ENCODE measurements around the gene FBXO45. TPM values are rescaled to one million over a fixed set of nuclear protein-coding genes. Genes with fewer than 3 reads are reported as not detected.
A peak's percentile ranks its signal among the peaks of the same experiment; 100 is the strongest.

Gene FBXO45
- total and polyA plus RNA-seq, 9 of the 15 experiments (the other 6 are each of a cell fraction or from before 2014, with no cell fraction given) = 15.2 to 52.8 (median 37.0) TPM

DNA sequence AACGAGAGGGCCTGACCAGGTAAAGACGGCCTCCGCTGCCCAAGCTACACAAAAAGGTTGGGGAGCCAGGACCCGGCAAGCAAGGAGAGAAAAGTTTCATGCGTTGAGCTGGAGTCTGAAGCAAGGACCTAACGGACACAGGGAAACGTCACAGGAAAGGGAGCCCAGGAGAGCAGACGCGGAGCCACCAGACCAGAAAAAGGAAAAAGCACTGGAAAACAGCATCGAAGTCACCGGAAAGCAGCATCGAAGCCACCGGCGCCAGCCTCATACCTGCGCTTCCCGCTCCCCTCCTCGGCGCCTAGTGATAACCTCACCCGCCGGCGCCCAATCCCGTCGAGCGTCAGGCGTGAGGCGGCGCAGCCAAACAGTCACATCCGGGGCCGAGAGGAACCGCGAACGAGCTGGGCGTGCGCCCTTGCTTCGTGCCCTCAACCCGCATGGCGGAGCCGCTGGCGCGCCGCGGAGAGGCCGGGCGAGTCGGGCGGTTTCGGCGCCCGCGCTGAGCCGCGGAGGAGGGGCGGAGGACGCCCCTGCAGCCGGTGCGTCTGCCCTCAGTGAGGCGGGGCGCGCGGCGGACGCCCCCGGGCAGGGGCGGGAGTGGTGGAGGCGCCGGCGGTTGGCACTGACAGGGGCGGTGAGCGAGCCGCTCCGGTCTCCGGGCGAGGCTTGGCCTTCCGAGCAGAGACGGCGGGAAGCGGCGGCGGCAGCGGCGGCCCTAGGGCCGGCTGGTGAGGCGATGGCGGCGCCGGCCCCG is at the start of gene FBXO45, which contains the start of gene WDR53 (continued):
- TF ChIP-seq, protein P1, sequence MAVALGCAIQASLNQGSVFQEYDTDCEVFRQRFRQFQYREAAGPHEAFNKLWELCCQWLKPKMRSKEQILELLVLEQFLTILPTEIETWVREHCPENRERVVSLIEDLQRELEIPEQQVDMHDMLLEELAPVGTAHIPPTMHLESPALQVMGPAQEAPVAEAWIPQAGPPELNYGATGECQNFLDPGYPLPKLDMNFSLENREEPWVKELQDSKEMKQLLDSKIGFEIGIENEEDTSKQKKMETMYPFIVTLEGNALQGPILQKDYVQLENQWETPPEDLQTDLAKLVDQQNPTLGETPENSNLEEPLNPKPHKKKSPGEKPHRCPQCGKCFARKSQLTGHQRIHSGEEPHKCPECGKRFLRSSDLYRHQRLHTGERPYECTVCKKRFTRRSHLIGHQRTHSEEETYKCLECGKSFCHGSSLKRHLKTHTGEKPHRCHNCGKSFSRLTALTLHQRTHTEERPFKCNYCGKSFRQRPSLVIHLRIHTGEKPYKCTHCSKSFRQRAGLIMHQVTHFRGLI (CRISPR knock-in tag; IDR thresholded peaks at IDR 0.05) = no peak
- TF ChIP-seq KLF1 (tag; IDR thresholded peaks at IDR 0.05) (peak; percentile 92), ELF4 (CRISPR knock-in tag; IDR thresholded peaks at IDR 0.05) (no peak), SRSF7 (optimal IDR thresholded peaks at IDR 0.05; ENCODE audit: low read depth, low read length) (no peak), SRSF9 (IDR thresholded peaks at IDR 0.05; ENCODE audit: borderline replicate concordance, low read depth, low read length) (no peak), SMARCA5 (IDR thresholded peaks at IDR 0.05) (no peak), ZNF584 (CRISPR knock-in tag; IDR thresholded peaks at IDR 0.05; ENCODE audit: low read depth) (no peak), POLR2H (tag; IDR thresholded peaks at IDR 0.05; ENCODE audit: low read depth) (peak; percentile 66; the same call in 1 of the 2 replicates), KHSRP (IDR thresholded peaks at IDR 0.05) (peak; percentile 92), KLF13 (tag; IDR thresholded peaks at IDR 0.05; ENCODE audit: borderline replicate concordance, low read depth) (peak; percentile 88), NFIC (IDR thresholded peaks at IDR 0.05) (peak; percentile 21; the same call in 1 of the 2 replicates), BRF1 (IDR thresholded peaks at IDR 0.05; ENCODE audit: borderline replicate concordance, extremely low read depth, insufficient read length) (no peak), KLF10 (CRISPR knock-in tag; IDR thresholded peaks at IDR 0.05) (0 out of 2 replicates have a peak, but pooled peaks have one; percentile 16), NONO (IDR thresholded peaks at IDR 0.05; ENCODE audit: low read depth in 2 of 2, low read length in 1 of 2) (peak; percentile 74 to 91)
- TF ChIP-seq, protein P2, sequence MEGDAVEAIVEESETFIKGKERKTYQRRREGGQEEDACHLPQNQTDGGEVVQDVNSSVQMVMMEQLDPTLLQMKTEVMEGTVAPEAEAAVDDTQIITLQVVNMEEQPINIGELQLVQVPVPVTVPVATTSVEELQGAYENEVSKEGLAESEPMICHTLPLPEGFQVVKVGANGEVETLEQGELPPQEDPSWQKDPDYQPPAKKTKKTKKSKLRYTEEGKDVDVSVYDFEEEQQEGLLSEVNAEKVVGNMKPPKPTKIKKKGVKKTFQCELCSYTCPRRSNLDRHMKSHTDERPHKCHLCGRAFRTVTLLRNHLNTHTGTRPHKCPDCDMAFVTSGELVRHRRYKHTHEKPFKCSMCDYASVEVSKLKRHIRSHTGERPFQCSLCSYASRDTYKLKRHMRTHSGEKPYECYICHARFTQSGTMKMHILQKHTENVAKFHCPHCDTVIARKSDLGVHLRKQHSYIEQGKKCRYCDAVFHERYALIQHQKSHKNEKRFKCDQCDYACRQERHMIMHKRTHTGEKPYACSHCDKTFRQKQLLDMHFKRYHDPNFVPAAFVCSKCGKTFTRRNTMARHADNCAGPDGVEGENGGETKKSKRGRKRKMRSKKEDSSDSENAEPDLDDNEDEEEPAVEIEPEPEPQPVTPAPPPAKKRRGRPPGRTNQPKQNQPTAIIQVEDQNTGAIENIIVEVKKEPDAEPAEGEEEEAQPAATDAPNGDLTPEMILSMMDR (IDR thresholded peaks at IDR 0.05 in 2 of 3, conservative IDR thresholded peaks at IDR 0.05 in 1 of 3; ENCODE audit: insufficient read depth in 2 of 3, low read depth in 1 of 3, low read length in 3 of 3) = no peak
- TF ChIP-seq, protein P3, sequence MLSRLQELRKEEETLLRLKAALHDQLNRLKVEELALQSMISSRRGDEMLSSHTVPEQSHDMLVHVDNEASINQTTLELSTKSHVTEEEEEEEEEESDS (CRISPR knock-in tag; IDR thresholded peaks at IDR 0.05) = no peak
- TF ChIP-seq, protein P4, sequence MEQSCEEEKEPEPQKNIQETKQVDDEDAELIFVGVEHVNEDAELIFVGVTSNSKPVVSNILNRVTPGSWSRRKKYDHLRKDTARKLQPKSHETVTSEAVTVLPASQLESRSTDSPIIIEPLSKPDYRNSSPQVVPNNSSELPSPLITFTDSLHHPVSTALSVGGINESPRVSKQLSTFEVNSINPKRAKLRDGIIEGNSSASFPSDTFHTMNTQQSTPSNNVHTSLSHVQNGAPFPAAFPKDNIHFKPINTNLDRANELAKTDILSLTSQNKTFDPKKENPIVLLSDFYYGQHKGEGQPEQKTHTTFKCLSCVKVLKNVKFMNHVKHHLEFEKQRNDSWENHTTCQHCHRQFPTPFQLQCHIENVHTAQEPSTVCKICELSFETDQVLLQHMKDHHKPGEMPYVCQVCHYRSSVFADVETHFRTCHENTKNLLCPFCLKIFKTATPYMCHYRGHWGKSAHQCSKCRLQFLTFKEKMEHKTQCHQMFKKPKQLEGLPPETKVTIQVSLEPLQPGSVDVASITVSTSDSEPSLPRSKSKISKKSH (CRISPR knock-in tag; IDR thresholded peaks at IDR 0.05) = no peak
- TF ChIP-seq, protein P5, sequence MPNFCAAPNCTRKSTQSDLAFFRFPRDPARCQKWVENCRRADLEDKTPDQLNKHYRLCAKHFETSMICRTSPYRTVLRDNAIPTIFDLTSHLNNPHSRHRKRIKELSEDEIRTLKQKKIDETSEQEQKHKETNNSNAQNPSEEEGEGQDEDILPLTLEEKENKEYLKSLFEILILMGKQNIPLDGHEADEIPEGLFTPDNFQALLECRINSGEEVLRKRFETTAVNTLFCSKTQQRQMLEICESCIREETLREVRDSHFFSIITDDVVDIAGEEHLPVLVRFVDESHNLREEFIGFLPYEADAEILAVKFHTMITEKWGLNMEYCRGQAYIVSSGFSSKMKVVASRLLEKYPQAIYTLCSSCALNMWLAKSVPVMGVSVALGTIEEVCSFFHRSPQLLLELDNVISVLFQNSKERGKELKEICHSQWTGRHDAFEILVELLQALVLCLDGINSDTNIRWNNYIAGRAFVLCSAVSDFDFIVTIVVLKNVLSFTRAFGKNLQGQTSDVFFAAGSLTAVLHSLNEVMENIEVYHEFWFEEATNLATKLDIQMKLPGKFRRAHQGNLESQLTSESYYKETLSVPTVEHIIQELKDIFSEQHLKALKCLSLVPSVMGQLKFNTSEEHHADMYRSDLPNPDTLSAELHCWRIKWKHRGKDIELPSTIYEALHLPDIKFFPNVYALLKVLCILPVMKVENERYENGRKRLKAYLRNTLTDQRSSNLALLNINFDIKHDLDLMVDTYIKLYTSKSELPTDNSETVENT (CRISPR knock-in tag; IDR thresholded peaks at IDR 0.05) = peak; percentile 74
- TF ChIP-seq, protein P6, sequence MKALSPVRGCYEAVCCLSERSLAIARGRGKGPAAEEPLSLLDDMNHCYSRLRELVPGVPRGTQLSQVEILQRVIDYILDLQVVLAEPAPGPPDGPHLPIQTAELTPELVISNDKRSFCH (CRISPR knock-in tag; IDR thresholded peaks at IDR 0.05) = no peak
- TF ChIP-seq, protein P6 (tag; IDR thresholded peaks at IDR 0.05) = peak; percentile 67; the same call in 1 of the 2 replicates
